NCI-H1105 treated with DMSO at 0.1 percent for 48 hours (cell line): ENCODE data around the gene ALDOA.
"Not testable (repeated sequence)": the region's sequence is repeated elsewhere in the genome, so short reads cannot be mapped to it uniquely, and the experiment has no call there.

Source experiments
- DNase-seq: peaks from one replicate; lab custom pipeline; 2025; lab: John Stamatoyannopoulos, UW

Gene ALDOA

DNA sequence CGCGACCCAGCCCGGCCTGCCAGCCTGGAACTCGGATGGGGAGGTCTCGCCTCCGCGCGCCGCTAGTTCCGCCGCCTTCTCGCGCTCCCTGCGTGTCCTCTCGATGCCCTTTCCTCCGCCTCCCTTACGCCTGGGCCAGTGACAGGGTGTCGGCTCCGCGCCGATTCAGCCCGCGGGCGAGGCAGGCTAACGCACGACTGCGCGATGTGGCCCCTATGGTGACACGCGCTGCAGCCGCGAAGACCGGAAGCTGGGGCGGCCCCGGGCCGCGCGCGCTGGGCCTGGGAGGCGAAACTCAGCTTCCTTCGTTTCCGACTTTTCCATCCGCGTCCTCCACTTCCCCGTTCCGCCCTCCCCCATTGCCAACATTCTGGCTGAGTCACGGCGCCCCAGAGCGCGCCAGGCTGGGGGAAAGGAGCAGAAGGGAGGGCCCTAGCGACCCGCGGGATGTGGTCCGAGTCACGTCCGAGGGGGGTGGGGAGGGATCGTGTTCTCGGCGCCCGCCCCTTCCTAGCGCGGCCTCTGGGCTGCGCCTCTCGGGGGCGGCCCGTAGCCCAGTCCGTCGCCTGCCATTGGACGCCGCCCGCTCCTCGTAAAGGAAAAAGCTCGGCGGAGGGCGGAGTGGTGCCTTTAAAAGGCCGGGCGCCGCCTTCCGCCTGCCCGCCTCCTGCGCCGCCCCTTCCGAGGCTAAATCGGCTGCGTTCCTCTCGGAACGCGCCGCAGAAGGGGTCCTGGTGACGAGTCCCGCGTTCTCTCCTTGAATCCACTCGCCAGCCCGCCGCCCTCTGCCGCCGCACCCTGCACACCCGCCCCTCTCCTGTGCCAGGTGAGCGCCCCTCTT, at the start of gene ALDOA:
Gene ALDOA (plus strand): TSS at position 659 of the 841 bp plus-strand sequence. CDS start 1,138 bp downstream, outside the sequence.
- DNase-seq = peak; percentile 92

DNA sequence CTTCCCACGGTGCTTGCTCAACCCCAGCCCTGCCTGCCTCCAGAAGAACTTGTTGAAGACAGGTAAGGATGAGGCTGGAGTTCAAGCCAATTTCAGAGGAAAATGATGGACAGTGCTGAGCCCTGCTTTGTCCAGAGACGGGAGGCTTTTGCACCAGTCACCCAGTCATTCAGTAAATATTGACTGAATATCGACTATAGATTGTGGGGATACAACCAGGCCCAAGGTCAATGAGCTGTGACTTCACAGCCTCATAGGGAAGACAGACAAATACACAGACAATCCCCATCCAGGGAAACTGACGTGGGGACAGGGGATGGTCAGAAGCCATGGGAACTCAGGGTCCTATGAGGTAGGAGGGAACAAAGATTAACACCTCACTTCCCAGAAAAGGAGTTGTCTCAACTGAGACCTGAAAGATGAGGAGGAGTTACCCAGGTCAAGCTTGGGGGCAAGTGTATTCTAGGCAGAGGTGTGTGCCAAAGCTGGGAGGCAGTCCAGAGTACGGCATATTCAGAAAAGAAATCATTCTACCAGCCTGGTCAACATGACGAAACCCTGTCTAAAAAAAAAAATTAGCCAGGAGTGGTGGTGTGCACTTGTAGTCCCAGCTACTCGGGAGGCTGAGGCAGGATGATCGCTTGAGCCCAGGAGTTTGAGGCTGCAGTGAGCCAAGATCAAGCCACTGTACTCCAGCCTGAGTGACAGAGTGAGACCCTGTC, 48.8 kb upstream of the ALDOA start:
- DNase-seq = no peak

DNA sequence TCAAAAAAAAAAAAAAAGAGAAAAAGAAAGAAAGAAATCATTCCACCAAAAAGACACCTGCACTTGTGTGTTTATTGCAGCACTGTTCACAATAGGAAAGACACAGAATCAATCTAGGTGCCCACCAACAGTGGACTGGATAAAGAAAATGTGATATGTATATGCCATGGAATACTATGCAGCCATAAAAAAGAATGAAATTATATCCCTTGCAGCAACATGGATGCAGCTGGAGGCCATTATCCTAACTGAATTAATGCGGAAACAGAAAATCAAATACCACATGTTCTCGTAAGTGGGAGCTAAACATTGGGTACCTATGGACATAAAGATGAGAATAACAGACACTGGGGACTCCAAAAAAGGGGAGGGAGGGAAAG, 48.3 kb upstream of the ALDOA start:
- no peak for DNase-seq

DNA sequence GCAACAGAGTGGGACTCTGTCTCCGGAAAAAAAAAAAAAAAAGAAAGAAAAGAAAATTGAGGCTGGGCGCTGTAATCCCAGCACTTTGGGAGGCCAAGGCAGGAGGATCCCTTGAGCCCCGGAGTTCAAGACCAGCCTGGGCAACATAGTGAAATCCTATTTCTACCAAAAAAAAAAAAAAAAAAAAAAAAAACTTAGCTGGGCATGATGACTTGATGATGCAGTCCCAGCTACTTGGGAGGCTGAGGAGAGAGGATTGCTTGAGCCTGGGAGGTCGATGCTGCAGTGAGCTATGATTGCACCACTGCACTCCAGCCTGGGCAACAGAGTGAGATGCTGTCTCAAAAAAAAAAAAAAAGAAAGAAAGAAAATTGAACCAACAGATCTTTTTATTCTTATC, 47.6 kb upstream of the ALDOA start:
- not testable (repeated sequence) for DNase-seq

DNA sequence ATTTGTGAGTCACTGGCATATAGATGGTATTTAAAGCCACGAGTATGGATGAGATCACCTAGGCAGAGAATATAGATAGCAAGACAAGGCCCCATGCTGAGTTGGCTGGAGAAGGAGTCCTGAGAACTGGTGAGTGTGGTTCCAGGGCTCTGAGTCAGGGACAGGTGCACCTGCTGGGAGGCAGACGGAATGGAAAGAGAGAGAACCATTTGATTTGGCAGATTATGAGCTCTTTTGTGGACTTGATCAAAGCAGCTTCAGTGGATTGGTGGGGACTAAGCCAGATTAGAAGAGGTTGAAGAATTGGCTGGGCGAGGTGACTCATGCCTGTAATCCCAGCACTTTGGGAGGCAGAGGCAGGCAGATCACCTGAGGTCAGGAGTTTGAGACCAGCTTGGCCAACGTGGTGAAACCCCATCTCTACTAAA, 46.8 kb upstream of the ALDOA start:
- no peak for DNase-seq

DNA sequence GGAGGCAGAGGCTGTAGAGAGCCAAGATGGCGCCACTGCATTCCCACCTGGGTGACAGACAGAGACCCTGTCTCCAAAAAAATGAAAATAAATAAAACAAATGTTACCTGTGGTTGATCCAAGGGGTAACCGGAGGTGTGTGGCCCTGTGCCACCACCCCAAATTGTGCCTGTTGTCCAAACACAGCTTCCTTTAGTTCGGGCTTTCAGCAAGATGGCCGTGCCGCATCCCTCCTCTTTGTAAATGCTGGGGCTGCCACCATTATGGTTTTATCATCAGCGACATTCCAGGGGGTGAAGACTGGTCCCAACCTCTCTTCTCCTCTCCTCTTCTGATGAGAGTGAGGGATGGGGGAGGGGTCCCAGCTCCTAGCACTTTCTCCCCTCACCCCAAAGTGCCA, 42.7 kb upstream of the ALDOA start, which contains the start of gene C16orf92:
Gene C16orf92 (plus strand): TSS at position 312 of the 400 bp plus-strand sequence. CDS start 143 bp downstream, outside the sequence.
- DNase-seq = no peak

DNA sequence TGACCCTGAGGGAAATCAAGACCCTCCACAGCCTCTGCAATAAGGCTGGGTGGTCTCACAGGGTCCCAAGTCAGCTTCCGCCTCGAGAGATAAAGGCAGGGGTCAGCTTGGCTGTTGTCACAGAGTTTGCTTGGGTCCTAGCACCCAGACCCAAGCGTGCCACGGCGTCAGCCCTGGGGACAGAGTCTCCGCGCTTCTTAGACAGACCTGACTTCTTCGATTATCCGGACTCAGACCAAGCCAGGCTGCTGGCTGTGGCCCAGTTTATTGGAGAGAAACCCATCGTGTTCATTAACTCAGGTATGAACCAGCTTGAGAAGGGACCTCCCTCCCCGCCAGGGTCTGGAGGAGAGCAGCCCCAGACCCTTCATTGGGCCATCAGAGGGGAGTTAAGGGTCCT, 42.0 kb upstream of the ALDOA start:
- no peak for DNase-seq

DNA sequence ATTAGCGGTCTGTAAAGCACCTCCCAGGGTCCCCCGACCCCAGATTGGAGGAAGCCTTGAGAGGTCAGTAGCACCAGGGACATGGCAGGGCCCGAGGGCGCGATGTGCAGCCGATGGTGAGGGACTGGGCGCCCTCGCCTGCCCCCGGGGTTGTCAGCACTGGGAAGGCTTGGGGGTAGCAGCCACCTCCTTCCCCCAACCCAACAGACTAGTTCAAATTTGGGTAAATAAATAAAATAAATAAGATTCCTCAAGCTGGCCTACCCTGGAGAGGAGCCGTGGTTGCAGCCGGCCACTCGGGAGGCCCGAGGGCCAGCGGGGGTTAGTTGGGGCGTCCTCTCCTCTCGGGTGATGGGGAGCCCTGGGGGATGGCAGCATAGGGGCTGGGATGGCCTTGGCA, 41.1 kb upstream of the ALDOA start:
- no peak for DNase-seq

DNA sequence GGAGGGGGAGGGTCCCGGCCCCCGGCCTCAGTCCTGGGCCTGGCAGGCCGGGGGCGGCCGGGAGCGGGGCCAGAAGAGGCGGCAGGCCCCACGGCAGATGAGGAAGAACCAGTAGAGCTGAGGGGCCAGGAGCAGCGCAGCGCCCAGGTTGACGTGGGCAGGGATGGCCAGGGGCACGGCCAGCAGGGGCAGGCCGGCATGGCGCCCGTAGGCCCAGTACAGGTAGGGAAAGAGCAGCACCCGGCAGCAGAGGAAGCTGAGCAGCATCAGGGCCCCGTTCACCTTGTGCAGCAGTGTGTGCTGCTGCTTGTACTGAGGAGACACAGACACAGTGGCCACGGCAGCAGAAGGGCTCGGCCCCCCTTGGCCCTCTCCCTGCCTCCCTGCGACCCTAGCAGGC, 40.4 kb upstream of the ALDOA start:
- DNase-seq = no peak

DNA sequence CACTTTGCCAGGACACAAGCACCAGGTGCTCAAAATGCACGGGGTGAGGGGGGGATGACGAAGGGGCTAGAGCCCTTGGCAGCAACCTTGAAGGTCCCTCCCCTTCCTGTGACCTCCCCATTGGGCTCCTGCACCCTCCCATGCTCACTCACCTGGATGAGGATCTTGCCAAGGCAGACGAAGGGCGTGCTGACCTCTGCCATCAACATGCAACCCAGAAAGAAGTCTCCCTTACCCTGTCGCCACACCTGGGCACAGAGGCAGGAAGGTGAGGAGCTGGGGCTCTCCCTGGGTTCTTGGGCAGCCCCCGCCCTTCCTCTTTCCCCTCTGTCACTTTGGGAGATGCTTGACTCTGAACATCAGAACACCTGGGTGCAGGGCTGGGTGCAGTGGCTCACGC, 40.0 kb upstream of the ALDOA start:
- no peak for DNase-seq

DNA sequence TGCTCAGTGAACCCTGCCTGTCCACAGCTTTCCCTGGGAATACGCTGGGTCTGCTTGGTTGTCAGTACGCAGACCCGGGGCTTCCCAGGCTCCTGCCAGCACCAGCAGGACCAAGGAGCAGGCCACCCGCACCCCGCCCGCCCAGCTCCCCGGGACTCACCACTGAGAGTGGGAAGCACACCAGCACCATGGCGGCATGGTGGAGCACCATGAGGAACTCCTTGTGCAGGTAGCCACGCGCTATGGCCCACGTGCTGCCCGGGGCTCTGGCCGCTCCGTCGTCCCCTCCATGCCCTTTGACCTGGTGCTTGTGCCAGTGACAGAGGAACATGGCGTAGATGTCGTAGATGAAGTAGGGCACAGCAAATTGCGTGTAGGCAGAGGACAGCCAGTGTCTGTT, 39.1 kb upstream of the ALDOA start:
- no peak for DNase-seq

DNA sequence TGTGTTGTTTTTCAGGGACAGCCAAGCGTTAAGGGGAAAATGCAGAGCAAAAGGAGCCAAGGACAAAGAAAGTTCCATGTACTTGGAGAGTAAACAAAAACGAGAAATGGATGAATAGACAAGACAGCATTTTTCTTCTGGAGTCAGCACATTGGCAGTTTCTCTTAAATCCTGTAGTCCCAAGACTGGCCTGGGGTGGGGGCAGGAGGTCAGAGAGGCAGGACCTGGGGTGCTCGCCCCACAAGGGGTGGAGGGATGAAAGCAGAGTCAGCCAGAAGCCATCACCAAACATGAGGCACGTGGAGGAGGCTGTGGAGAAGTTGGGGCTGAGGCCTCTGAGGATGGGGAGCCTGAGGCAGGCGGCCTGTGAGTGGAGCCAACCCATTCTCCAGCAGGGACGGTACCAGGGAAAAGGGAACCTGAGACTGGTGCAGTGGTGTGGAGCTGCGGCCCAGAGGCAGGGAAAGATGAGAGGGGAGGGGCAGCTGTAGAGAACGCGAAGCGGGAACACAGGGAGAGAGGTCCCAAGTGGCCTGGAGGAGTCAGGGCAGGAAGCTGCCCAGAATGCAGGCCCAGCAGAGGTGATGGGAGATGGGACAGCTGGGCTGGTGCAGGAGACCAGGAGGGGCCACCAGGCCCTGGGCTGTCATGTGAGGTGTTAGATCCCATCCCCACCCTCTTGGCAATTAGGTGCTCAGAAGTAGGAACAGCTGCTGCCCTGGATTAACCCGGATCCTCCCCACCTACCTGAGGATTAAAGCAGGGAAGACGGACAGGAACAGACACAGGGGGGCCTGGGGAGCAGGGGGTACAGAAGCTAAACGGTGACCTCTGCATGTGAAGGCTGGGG, 37.7 kb upstream of the ALDOA start:
- DNase-seq = no peak

DNA sequence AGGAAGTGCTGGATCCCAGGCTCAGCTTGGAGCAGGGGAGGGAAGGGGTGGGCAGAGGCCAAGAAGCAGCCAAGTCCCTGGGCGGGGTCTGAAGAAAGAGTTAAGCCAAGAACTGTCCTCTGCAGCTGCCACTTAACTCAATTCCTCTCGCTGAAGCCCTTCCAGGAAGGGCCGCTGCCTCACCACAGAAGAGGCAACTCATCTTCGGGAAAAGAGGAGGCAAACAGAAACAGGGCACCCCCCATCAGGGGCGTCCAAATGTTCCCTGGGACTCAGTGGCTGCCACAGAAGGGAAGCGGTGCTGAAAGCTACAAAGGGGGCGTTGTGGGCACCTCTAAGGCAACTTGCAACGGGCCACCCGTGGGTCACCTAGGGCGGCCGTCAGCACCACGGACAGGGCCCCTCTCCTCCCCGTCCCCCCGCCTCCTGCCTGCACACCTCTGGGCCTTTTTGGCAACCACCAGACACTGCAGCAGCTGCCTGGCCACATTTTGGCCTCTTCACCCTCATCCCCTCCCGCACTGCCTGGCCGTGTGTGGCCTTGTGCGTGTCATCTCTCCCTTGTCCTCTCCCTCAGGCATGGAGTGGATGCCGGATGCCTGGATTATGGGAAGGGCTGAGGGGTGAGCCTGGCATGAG, 37.0 kb upstream of the ALDOA start:
- DNase-seq = no peak

DNA sequence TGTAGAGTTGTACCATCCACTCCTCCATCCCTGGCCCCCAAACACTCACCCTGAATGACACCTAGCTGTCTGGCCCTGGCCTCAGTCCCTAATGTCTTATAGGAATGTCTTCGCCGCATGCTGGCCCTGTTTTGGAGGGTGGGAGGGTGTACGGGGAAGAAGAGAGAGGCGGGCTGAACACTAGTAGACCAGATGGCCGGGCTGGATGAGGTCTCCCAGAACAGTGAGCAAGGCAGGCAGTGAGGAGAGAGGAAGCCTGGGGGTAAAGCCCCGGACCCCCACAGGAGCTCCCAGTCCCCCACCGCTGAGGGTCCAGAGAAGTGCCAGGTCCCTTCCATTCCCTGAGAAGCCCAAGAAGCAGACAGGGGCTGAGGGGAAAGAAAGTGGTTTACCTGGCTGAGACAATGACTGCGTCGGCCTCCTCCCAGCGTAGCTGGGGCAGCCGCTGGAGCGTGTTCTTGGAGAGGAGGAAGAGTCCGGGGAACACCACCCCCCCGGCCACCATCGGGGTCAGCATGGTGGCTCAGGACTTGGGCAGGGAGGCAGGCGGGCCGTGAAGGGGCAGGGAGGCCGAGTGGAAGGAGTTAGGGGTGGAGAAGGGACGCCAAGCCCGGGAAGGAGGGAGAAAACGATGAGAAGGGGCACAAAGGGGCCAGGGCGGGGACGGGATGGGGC, 35.4 kb upstream of the ALDOA start:
- no peak for DNase-seq

DNA sequence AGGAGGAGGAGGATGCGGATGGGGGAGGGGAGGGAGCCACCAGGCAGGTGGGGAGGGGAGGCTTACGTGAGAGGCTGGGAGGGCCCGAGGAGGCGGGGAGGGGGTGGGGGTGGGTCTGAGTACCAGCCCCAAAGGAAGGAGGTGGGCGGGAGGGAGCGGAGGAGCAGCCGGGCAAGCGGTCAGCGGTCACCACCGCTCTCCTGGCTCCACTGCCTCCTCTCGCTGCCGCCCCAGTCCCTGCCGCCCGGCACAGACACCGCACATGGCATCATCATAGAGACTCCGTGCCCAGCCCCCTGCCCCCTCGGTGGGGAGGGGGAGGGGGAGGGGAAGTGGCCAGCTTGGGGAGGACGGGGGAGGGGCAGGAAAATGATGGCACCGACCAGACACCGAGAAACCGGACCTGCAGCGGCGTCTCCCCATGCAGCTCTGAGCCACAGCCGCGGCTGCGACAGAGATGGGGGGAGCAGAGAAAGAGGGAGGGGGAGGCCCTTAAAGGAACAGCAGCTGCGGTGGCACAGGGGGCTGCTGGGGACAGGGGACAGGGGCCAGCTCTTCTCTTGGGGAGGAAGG, 34.6 kb upstream of the ALDOA start, which contains the start of gene TLCD3B:
Gene TLCD3B (minus strand): TSS at position 431 of the 573 bp plus-strand sequence. CDS start 744 bp downstream, outside the sequence.
- DNase-seq = peak; percentile 13

DNA sequence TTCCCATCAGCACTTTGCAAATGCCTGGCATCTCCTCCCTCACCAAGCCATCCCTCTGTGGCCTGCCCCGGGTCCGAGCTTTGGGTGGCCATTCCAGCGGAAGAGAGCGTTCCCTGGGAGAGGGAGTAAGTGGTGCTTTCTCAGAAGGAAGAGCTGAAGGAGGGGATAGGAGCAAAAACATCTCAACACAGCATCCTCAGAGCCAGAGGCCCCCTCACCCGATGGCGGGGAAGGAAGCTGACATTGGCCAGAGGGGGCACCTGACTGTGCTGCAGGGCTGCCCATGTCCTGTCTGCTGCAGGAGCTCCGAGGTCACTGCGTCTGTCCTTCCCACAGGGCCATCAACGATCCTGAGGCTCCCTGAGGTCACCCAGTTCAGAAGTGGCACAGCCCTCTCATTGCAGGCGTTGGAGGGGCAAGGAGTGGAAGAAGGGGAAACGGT, 34.1 kb upstream of the ALDOA start:
- DNase-seq = no peak

DNA sequence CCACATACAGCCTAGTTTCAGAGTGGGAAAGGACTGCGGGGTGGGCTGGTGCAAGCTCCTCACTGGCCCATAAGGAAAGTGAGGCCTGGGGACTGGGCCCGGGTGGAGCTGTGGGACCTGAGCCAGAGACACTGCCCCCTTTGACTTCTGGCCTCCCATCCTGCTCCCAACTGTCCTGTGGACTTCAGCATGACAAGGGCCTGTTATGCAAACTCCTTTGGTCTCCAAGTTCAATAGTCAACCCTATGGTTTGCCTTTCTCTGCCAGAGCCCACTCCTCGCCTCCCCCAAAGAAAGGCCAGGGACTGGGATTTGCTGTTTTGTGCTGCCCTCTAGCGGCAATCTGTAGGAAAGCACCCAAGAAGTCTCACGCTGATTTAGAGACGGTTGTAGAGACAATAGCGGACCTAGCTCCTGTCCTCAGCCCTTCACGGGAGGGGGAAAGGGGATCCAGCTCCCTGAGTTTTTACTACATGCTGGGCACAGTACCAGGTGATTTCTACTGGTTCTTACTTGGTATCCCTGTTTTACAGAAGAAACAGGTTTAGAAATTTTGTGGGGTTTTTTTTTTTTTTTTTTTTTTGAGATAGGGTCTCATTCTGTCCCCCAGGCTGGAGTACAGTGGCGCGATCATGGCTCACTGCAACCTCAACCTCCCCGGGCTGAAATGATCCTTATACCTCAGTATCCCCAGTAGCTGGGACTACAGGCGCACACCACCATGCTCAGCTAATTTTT, 33.3 kb upstream of the ALDOA start:
- peak; percentile 80 for DNase-seq

DNA sequence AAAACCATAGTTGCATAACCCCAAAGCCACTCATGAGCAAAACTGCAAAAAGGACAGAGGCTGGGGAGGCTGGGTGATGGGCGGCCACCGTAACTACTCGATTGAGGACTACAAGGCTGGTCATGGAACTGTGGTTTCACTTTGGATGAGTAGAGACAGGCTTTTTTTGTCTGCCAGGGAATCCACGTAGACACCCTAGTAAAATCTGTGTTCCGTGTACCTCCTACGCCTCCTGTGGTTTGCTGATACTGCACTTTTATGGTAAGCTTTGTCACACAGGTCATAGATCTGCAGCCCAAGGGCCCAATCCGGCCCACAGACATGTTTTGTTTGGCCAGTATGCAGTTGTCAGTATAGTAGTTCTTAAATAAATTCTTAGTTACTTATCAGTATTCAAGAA, 32.3 kb upstream of the ALDOA start:
- DNase-seq = no peak

DNA sequence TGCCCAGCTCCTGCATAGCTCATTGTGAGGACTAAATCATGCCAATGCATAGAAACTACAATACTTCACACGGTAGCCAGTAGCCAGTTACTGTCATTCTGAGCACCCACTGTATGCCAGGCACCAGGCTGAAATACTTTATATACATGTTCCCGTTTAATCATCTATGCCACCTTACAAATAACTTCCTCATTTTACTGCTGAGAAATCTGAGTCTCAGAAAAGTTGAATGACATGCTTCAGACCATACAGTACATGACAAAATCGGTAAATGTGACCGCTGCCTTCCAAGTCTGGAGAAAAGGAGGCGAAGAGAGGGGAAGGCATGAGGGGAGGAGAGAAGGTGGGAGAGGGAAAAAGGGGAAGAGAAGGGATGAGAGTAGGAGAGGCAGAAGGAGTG, 25.3 kb upstream of the ALDOA start:
- no peak for DNase-seq

DNA sequence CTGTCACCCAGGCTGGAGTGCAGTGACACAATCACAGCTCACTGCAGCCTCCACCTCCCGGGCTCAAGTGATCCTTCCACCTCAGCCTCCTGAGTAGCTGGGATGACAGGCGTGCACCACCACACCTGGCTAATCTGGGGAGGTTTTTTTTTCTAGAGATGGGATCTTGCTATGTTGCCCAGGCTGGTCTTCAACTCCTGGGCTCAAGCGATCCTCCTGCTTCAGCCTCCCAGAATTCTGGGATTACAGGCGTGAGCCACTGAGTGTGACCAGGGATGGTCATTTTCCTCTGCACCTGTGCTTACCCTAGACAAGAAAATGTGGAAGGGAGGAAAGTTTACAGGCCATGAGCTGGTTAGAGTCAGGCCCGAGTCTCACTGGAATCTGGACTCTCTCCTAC, 24.9 kb upstream of the ALDOA start:
- DNase-seq = not testable (repeated sequence)
